Esophagus muscularis mucosa (tissue), 4 donors: ENCODE results near the gene BMP4. TPM values are rescaled to one million over a fixed set of nuclear protein-coding genes. Genes with fewer than 3 reads are reported as not detected.
A peak's percentile ranks its signal among the peaks of the same experiment; 100 is the strongest.

Experiments used
- DNase-seq: peaks from one replicate; pipeline ENCODE4 v3.0.0-alpha.2; 2017; ENCODE audit errors: extremely low spot score
- H3K27ac ChIP-seq, 4 donors: fragments of 200-600 bp; sonication (generic); replicated peaks in 1 of 4; 1 replicate in 3 of 4; 2 replicates in 1 of 4; pipeline ENCODE4 v1.5.1; 2016 to 2019; ENCODE audit warnings: mild to moderate bottlenecking in 1 of 4
- H3K27me3 ChIP-seq, 4 donors: fragments of 200-600 bp; sonication (generic); one replicate each; pipeline versions ENCODE4 v1.5.1 to v1.6.0; 2016 to 2019
- H3K36me3 ChIP-seq, 4 donors: fragments of 200-600 bp; sonication (generic); one replicate each; pipeline ENCODE4 v1.5.1; 2016 to 2019
- H3K4me1 ChIP-seq, 4 donors: fragments of 200-600 bp; sonication (generic); one replicate each; pipeline ENCODE4 v1.5.1; 2016 to 2019
- H3K4me3 ChIP-seq, 4 donors: fragments of 200-600 bp; sonication (generic); 1 replicate in 2 of 4; 2 replicates in 2 of 4; pipeline ENCODE4 v1.5.1; 2016 to 2019; ENCODE audit warnings: mild to moderate bottlenecking in 4 of 4, moderate library complexity in 1 of 4
- H3K9me3 ChIP-seq, 4 donors: fragments of 200-600 bp; sonication (generic); 1 replicate in 3 of 4; 2 replicates in 1 of 4; pipeline ENCODE4 v1.5.1; 2016 to 2019
- CTCF ChIP-seq, 3 experiments: fragments of 200-600 bp in 2 of 3; fragments of 450-650 bp in 1 of 3; sonication (generic) in 2 of 3; IDR thresholded peaks; one replicate each; pipeline ENCODE4 v1.5.1; 2017 to 2019; ENCODE audit warnings: antibody characterized with exemption in 3 of 3, mild to moderate bottlenecking in 2 of 3, moderate library complexity in 1 of 3
- EP300 ChIP-seq: sonication (generic); formaldehyde crosslinking; IDR thresholded peaks from one replicate; pipeline ENCODE4 v1.6.1; 2017; ENCODE audit warnings: antibody characterized with exemption
- POLR2A ChIP-seq: fragments of 450-650 bp; IDR thresholded peaks from one replicate; pipeline ENCODE4 v1.6.1; 2017; ENCODE audit warnings: antibody characterized with exemption, moderate library complexity, mild to moderate bottlenecking, low read depth
- POLR2AphosphoS5 ChIP-seq, 2 donors: sonication (generic); formaldehyde crosslinking; IDR thresholded peaks; one replicate each; pipeline ENCODE4 v1.6.1; 2017; ENCODE audit warnings: antibody characterized with exemption in 2 of 2
- WGBS: methylation state at CpG from one replicate; pipeline ENCODE4 v1.1.5; 2018; 5-methylcytosine and 5-hydroxymethylcytosine counted together
- intact Hi-C: fragments of 100-400 bp; cut with DNase I; formaldehyde crosslinking; loops from one replicate; pipeline ENCODE4 v1.15.1; 2023
- total RNA-seq, 4 donors: library from RNA; depleted of rRNA; stranded (reverse); fragments of >200 nt; gene quantifications; one replicate each; pipeline versions ENCODE4 v1.1.0 to v1.2.1, GENCODE V29; 2016

The BMP4 gene
- total RNA-seq, 4 donors from 2014 or later = 16.0 to 29.9 (median 18.9) TPM

- DNase-seq = no peak
- WGBS = 71% methylated on average over 2 of the region's 2 CpGs
- H3K4me1 ChIP-seq = no peaks in the 10 kb centered on the region
- no peaks in the 10 kb centered on the region for H3K36me3 ChIP-seq
- TF ChIP-seq EP300 (no peak), POLR2A (no peak), CTCF (IDR thresholded peaks at IDR 0.05) (peak in 1 of 3 experiments; percentile 25)
- no peak overlapping the region for H3K4me3 ChIP-seq
- no peaks in the 10 kb centered on the region for H3K27me3 ChIP-seq
- H3K27ac ChIP-seq = no peak overlapping the region
- no peaks in the 10 kb centered on the region for H3K9me3 ChIP-seq
- intact Hi-C loops = no loop called here
Measured at GRCh38 chr14:53929871-53930715, 26.5 kb downstream of the BMP4 start.

- Histone ChIP-seq H3K27me3 (no peaks in the 10 kb centered on the region), H3K9me3 (no peaks in the 10 kb centered on the region), H3K4me3 (no peak overlapping the region), H3K36me3 (no peaks in the 10 kb centered on the region), H3K4me1 (no peaks in the 10 kb centered on the region), H3K27ac (no peak overlapping the region)
- 66% methylated on average over 5 of the region's 5 CpGs for WGBS
- no peak for TF ChIP-seq EP300
- TF ChIP-seq CTCF (IDR thresholded peaks at IDR 0.05) = no peak
- TF ChIP-seq POLR2A = no peak
- TF ChIP-seq POLR2AphosphoS5 (IDR thresholded peaks at IDR 0.05) = no peak
- intact Hi-C loops = no loop called here
- no peak for DNase-seq
Measured at GRCh38 chr14:53927171-53927570, 29.5 kb downstream of the BMP4 start.

- H3K4me3 ChIP-seq = no peak overlapping the region
- H3K9me3 ChIP-seq = no peaks in the 10 kb centered on the region
- H3K27me3 ChIP-seq = no peaks in the 10 kb centered on the region
- WGBS = 87% methylated on average over 6 of the region's 6 CpGs
- no peaks in the 10 kb centered on the region for H3K36me3 ChIP-seq
- TF ChIP-seq CTCF (IDR thresholded peaks at IDR 0.05) (no peak), POLR2A (no peak), EP300 (no peak), POLR2AphosphoS5 (IDR thresholded peaks at IDR 0.05) (no peak)
- no peaks in the 10 kb centered on the region for H3K4me1 ChIP-seq
- no peak overlapping the region for H3K27ac ChIP-seq
- intact Hi-C loops = no loop called here
- no peak for DNase-seq
Measured at GRCh38 chr14:53925201-53925766, 31.3 kb downstream of the BMP4 start.

GRCh38 chr14:53924753-53925152, 31.9 kb downstream of the BMP4 start:
- no peaks in the 10 kb centered on the region for H3K4me1 ChIP-seq
- TF ChIP-seq CTCF (IDR thresholded peaks at IDR 0.05) = no peak
- no peak for TF ChIP-seq POLR2A
- TF ChIP-seq EP300 = no peak
- no peak for TF ChIP-seq POLR2AphosphoS5 (IDR thresholded peaks at IDR 0.05)
- no peak overlapping the region for H3K4me3 ChIP-seq
- WGBS = 33% methylated on average over 4 of the region's 4 CpGs
- intact Hi-C loops = no loop called here
- H3K9me3 ChIP-seq = no peaks in the 10 kb centered on the region
- no peak for DNase-seq
- no peaks in the 10 kb centered on the region for H3K27me3 ChIP-seq
- H3K36me3 ChIP-seq = no peaks in the 10 kb centered on the region
- H3K27ac ChIP-seq = no peak overlapping the region
